OCI-LY7 (cell line): ENCODE measurements around the gene CHML.

Experiments used
- CTCF ChIP-seq: fragments of 200-600 bp; sonication (generic); conservative IDR thresholded peaks from 2 replicates; pipeline ENCODE4 v1.5.1; 2014; ENCODE audit warnings: mild to moderate bottlenecking, antibody characterized with exemption, low read length, moderate library complexity, mixed read lengths
- EZH2phosphoT487 ChIP-seq: fragments of 200-600 bp; sonication (generic); IDR thresholded peaks from 2 replicates; pipeline ENCODE4 v1.6.1; 2018; ENCODE audit warnings: low read depth, borderline replicate concordance, mild to moderate bottlenecking, mixed run types, antibody characterized with exemption, low read length, moderate library complexity, mixed read lengths

- no peak for TF ChIP-seq CTCF
- TF ChIP-seq EZH2phosphoT487 = no peak
These were observed 2.4 kb upstream of the CHML start for GRCh38 chr1:241642593-241642944.
